Ramos (cell line): Measurements from ENCODE around the gene SLC49A3.
"Not testable (repeated sequence)": the region's sequence is repeated elsewhere in the genome, so short reads cannot be mapped to it uniquely, and the experiment has no call there.

Experiments
- in situ Hi-C: fragments of 300-500 bp; cut with MboI; formaldehyde crosslinking; loops from one replicate; pipeline ENCODE4 v1.14.3; 2022; ENCODE audit warnings: low sequenced_read_pairs; ENCODE audit not compliant: unreplicated experiment

SLC49A3 gene

GRCh38 chr4:669806-670559 lies 19.0 kb downstream of the SLC49A3 start:
- in situ Hi-C loops: not testable (repeated sequence)

GRCh38 chr4:668219-668618 lies 20.7 kb downstream of the SLC49A3 start:
- in situ Hi-C loops: not testable (repeated sequence)

GRCh38 chr4:667545-667925 lies 21.4 kb downstream of the SLC49A3 start:
- in situ Hi-C loops: no loop called here

GRCh38 chr4:666822-667544 lies 22.0 kb downstream of the SLC49A3 start:
- in situ Hi-C loops: no loop called here

- in situ Hi-C loops: no loop called here
Measured at GRCh38 chr4:666436-666810, 22.5 kb downstream of the SLC49A3 start.

GRCh38 chr4:665751-666435 lies 23.1 kb downstream of the SLC49A3 start:
- in situ Hi-C loops: no loop called here

GRCh38 chr4:665381-665750 lies 23.6 kb downstream of the SLC49A3 start:
- in situ Hi-C loops: no loop called here

GRCh38 chr4:664713-665231 lies 24.2 kb downstream of the SLC49A3 start:
- in situ Hi-C loops: no loop called here

GRCh38 chr4:663438-664428 lies 25.2 kb downstream of the SLC49A3 start:
- in situ Hi-C loops: no loop called here

- in situ Hi-C loops: no loop called here
Measured at GRCh38 chr4:663046-663437, 25.9 kb downstream of the SLC49A3 start.

GRCh38 chr4:661881-662761 lies 26.8 kb downstream of the SLC49A3 start:
- in situ Hi-C loops: no loop called here

- in situ Hi-C loops: no loop called here
Measured at GRCh38 chr4:661231-661630, 27.7 kb downstream of the SLC49A3 start.

- in situ Hi-C loops: no loop called here
Measured at GRCh38 chr4:660401-660800, 28.6 kb downstream of the SLC49A3 start.

GRCh38 chr4:659851-660250 lies 29.1 kb downstream of the SLC49A3 start:
- in situ Hi-C loops: no loop called here

GRCh38 chr4:658681-659667 lies 30.0 kb downstream of the SLC49A3 start:
- in situ Hi-C loops: no loop called here

GRCh38 chr4:657834-658667 lies 30.9 kb downstream of the SLC49A3 start:
- in situ Hi-C loops: no loop called here

GRCh38 chr4:657338-657833 lies 31.6 kb downstream of the SLC49A3 start:
- in situ Hi-C loops: no loop called here
